HepG2 (cell line): ENCODE results near the gene SYNGR1. TPM values are rescaled to one million over a fixed set of nuclear protein-coding genes. Genes with fewer than 3 reads are reported as not detected.

ENCODE experiments used
- ATAC-seq: fragments of 200-7000 bp; cut with Tn5 transposase; 3 replicates; pipeline ENCODE4 v1.9.1; 2020; ENCODE audit warnings: mild to moderate bottlenecking, moderate library complexity
- BruUV-seq: library from RNA; stranded (reverse); fragments of 400-500 nt; replicated peaks from 2 replicates; lab custom pipeline; 2021; lab: Mats Ljungman, UMichigan
- CTCF ChIA-PET: fragments of 300-600 bp; formaldehyde crosslinking; extraction: SDS; loops from one replicate; lab custom pipeline; 2021; ENCODE audit warnings: low total read pairs, inconsistent platforms, low intra/inter-chr PET ratio; lab: Yijun Ruan, JAX
- POLR2A ChIA-PET: fragments of 350-600 bp; sonication (Branson Sonifier 250); formaldehyde crosslinking; loops from one replicate; lab custom pipeline; 2020; ENCODE audit warnings: antibody characterized with exemption, inconsistent platforms; lab: Yijun Ruan, JAX
- DNase-seq: peaks from one replicate; pipeline ENCODE4 v3.0.0-alpha.2; 2015; ENCODE audit warnings: low spot score
- FAIRE-seq: peaks from 3 replicates; lab custom pipeline; 2011; peaks lifted over from hg19 to GRCh38; lab: Jason Lieb, UNC
- H2AFZ ChIP-seq: one replicate; pipeline ENCODE4 v1.6.1; 2011; ENCODE audit warnings: low read length, inconsistent platforms
- H3K27ac ChIP-seq: fragments of 300-600 bp; 3 replicates; pipeline ENCODE4 v1.8.0; 2011; ENCODE audit warnings: mixed run types, mild to moderate bottlenecking, mixed read lengths, low read length, inconsistent platforms; ENCODE audit not compliant: insufficient read depth; ENCODE audit errors: extremely low read length
- H3K27me3 ChIP-seq, 2 experiments: fragments of 200-600 bp in 1 of 2; 2 replicates in 1 of 2; 3 replicates in 1 of 2; pipeline versions ENCODE4 v1.6.0 to v1.8.0; 2011; ENCODE audit warnings: low read length in 2 of 2, mild to moderate bottlenecking in 2 of 2, moderate library complexity in 2 of 2, inconsistent platforms in 1 of 2; ENCODE audit not compliant: insufficient read depth in 2 of 2, control insufficient read depth in 1 of 2
- H3K36me3 ChIP-seq, 2 experiments: fragments of 200-600 bp in 1 of 2; replicated peaks in 1 of 2; 2 replicates in 1 of 2; 3 replicates in 1 of 2; pipeline versions ENCODE4 v1.5.1 to v1.8.0; 2011; ENCODE audit warnings: low read length in 2 of 2, inconsistent platforms in 1 of 2; ENCODE audit not compliant: insufficient read depth in 2 of 2, control insufficient read depth in 1 of 2
- H3K4me1 ChIP-seq: 2 replicates; pipeline ENCODE4 v1.5.1; 2012; ENCODE audit warnings: low read length, inconsistent platforms; ENCODE audit not compliant: insufficient read depth
- H3K4me2 ChIP-seq: 2 replicates; pipeline ENCODE4 v1.6.0; 2011; ENCODE audit warnings: low read depth, low read length, inconsistent platforms
- H3K4me3 ChIP-seq, 3 experiments: fragments of 200-600 bp in 1 of 3; sonication (generic), shearing (Covaris generic) in 1 of 3; replicated peaks in 1 of 3; 2 replicates each; pipeline ENCODE4 v1.5.1; 2011 to 2016; ENCODE audit warnings: low read length in 3 of 3, inconsistent platforms in 2 of 3, low read depth in 2 of 3, mild to moderate bottlenecking in 2 of 3, control low read depth in 1 of 3, mixed read lengths in 1 of 3; ENCODE audit not compliant: insufficient read depth in 1 of 3
- H3K79me2 ChIP-seq: one replicate; pipeline ENCODE4 v1.6.1; 2011; ENCODE audit warnings: low read length, inconsistent platforms; ENCODE audit not compliant: insufficient read depth
- H3K9ac ChIP-seq: 2 replicates; pipeline ENCODE4 v1.6.0; 2011; ENCODE audit warnings: mild to moderate bottlenecking, low read depth, low read length, inconsistent platforms; ENCODE audit not compliant: insufficient read depth
- H3K9me3 ChIP-seq: 2 replicates; pipeline ENCODE4 v1.5.1; 2012; ENCODE audit warnings: mild to moderate bottlenecking, low read length
- H4K20me1 ChIP-seq: 2 replicates; pipeline ENCODE4 v1.6.0; 2011; ENCODE audit warnings: inconsistent platforms, mild to moderate bottlenecking, low read length, moderate library complexity; ENCODE audit not compliant: insufficient read depth
- GTF3A ChIP-seq: sonication (generic); formaldehyde crosslinking; conservative IDR thresholded peaks from 2 replicates; pipeline ENCODE4 v1.4.0; 2020; ENCODE audit warnings: mild to moderate bottlenecking, missing genetic modification reagents
- NFKBIZ ChIP-seq: IDR thresholded peaks from 2 replicates; pipeline ENCODE4 v1.6.1; 2018; ENCODE audit warnings: missing genetic modification reagents, missing compliant biosample characterization
- NFYC ChIP-seq: IDR thresholded peaks from 2 replicates; pipeline ENCODE4 v1.6.1; 2016; ENCODE audit warnings: missing genetic modification reagents, missing compliant biosample characterization
- TAF15 ChIP-seq: fragments of 200-400 bp; formaldehyde crosslinking; IDR thresholded peaks from one replicate; pipeline ENCODE4 v1.6.1; 2018; ENCODE audit warnings: mild to moderate bottlenecking, low read depth, low read length; ENCODE audit not compliant: poor library complexity, severe bottlenecking
- TBX2 ChIP-seq: sonication (generic); formaldehyde crosslinking; IDR thresholded peaks from 2 replicates; pipeline ENCODE4 v1.5.0; 2020; ENCODE audit warnings: missing genetic modification reagents, mild to moderate bottlenecking, borderline replicate concordance
- WGBS: methylation state at CpG from one replicate; pipeline ENCODE4 v1.1.6; 2017; ENCODE audit warnings: low lambda C conversion rate; 5-methylcytosine and 5-hydroxymethylcytosine counted together
- in situ Hi-C: cut with HindIII; loops from 2 replicates; pipeline ENCODE4 v1.10.0; 2017; ENCODE audit warnings: low pct_unique_long_range_greater_than_20kb; ENCODE audit not compliant: extremely low pct_ligation_motif_present
- intact Hi-C: fragments of 100-400 bp; cut with micrococcal nuclease; formaldehyde crosslinking; loops from one replicate; pipeline ENCODE4 v1.10.0; 2022; ENCODE audit not compliant: unreplicated experiment
- polyA plus RNA-seq, 8 experiments: library from polyadenylated mRNA; depleted of rRNA in 3 of 8; stranded (reverse) in 7 of 8; unstranded in 1 of 8; fragments of >200 nt; fragmentation: Illumina TruSeq in 4 of 8; extraction: Trizol in 4 of 8; gene quantifications; 2 replicates each; pipeline versions ENCODE4 v1.2.1 to v1.2.3, GENCODE V29; 2011 to 2016; ENCODE audit warnings: low read depth in 4 of 8, missing spikeins in 1 of 8, mixed read lengths in 1 of 8; ENCODE audit not compliant: insufficient read depth in 1 of 8
- total RNA-seq, 5 experiments: library from RNA; depleted of rRNA; stranded (reverse); fragments of >200 nt; fragmentation: Illumina TruSeq; extraction: Trizol; gene quantifications; 2 replicates each; pipeline ENCODE4 v1.2.3, GENCODE V29; 2016; ENCODE audit warnings: low read depth in 1 of 5
- TF ChIP-seq, protein P1 (sequence below): sonication (generic); formaldehyde crosslinking; IDR thresholded peaks from 2 replicates; pipeline ENCODE4 v1.8.0; 2022; ENCODE audit warnings: mild to moderate bottlenecking, missing genetic modification reagents, borderline replicate concordance
- TF ChIP-seq, protein P2 (sequence below): sonication (generic); formaldehyde crosslinking; IDR thresholded peaks from 2 replicates; pipeline ENCODE4 v1.5.0; 2020; ENCODE audit warnings: mild to moderate bottlenecking, missing genetic modification reagents
- TF ChIP-seq, protein P3 (sequence below): sonication (generic); formaldehyde crosslinking; IDR thresholded peaks from 2 replicates; pipeline ENCODE4 v1.5.1; 2020; ENCODE audit warnings: mild to moderate bottlenecking, missing genetic modification reagents
- TF ChIP-seq, protein P4 (sequence below): sonication (generic); formaldehyde crosslinking; IDR thresholded peaks from 2 replicates; pipeline ENCODE4 v1.5.0; 2020; ENCODE audit warnings: missing genetic modification reagents
- TF ChIP-seq, protein P5 (sequence below): sonication (generic); formaldehyde crosslinking; conservative IDR thresholded peaks from 2 replicates; pipeline ENCODE4 v1.5.0; 2020; ENCODE audit warnings: missing genetic modification reagents

The SYNGR1 gene
- total and polyA plus RNA-seq, 2 of the 13 experiments (the other 11 are each of a cell fraction or from before 2014, with no cell fraction given): 0.27 to 2.7 TPM

DNA sequence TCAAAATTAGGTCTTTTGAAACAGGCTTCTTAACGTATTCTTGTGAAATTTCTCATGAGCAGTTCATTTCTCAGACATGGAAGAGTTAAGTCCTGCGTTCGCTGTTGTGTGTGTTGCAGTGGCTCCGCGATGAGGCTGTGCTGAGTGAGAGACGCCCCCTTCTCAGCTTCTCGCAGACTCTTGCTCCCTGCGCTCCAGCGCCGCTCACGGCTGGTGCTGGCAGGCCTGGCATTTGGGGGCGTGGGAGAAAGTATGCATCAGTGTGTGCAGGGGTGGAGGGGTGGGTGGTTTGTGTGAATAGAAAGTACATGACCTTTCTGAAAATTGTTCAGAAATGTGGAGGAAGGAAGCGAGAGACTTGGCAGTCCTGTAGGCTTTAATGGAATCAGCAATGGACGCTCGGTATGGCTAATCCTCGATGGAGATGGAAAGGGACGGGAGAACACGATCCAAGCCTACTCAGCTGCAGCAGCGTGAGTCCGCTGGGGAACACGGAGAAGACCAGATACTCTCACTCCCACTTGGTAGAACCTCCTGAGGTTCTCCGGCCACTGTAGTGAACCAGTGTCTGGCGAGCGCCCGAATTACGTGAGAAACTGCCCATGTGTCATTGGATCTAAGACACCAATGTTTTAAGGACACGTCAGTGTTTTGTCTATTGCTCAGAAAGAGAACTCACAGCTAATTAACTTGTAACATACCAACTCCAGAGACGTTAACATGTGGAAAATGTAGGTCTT is 55.7 kb downstream of the SYNGR1 start:
- Histone ChIP-seq H3K9ac (no peak overlapping the region), H3K27ac (no peak overlapping the region), H3K4me2 (no peak overlapping the region), H4K20me1 (no peaks in the 10 kb centered on the region)
- no peak for DNase-seq
- ATAC-seq: no peak
- TF ChIP-seq, protein P1, sequence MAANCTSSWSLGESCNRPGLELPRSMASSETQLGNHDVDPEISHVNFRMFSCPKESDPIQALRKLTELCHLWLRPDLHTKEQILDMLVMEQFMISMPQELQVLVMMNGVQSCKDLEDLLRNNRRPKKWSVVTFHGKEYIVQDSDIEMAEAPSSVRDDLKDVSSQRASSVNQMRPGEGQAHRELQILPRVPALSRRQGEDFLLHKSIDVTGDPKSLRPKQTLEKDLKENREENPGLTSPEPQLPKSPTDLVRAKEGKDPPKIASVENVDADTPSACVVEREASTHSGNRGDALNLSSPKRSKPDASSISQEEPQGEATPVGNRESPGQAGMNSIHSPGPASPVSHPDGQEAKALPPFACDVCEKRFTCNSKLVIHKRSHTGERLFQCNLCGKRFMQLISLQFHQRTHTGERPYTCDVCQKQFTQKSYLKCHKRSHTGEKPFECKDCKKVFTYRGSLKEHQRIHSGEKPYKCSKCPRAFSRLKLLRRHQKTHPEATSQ (CRISPR knock-in tag): no peak
- TF ChIP-seq, protein P2, sequence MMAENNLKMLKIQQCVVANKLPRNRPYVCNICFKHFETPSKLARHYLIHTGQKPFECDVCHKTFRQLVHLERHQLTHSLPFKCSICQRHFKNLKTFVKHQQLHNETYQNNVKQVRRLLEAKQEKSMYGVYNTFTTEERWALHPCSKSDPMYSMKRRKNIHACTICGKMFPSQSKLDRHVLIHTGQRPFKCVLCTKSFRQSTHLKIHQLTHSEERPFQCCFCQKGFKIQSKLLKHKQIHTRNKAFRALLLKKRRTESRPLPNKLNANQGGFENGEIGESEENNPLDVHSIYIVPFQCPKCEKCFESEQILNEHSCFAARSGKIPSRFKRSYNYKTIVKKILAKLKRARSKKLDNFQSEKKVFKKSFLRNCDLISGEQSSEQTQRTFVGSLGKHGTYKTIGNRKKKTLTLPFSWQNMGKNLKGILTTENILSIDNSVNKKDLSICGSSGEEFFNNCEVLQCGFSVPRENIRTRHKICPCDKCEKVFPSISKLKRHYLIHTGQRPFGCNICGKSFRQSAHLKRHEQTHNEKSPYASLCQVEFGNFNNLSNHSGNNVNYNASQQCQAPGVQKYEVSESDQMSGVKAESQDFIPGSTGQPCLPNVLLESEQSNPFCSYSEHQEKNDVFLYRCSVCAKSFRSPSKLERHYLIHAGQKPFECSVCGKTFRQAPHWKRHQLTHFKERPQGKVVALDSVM (CRISPR knock-in tag): no peak
- TF ChIP-seq GTF3A (CRISPR knock-in tag) (no peak), NFKBIZ (CRISPR knock-in tag) (no peak), NFYC (no peak), TAF15 (no peak), TBX2 (no peak)
- TF ChIP-seq, protein P3, sequence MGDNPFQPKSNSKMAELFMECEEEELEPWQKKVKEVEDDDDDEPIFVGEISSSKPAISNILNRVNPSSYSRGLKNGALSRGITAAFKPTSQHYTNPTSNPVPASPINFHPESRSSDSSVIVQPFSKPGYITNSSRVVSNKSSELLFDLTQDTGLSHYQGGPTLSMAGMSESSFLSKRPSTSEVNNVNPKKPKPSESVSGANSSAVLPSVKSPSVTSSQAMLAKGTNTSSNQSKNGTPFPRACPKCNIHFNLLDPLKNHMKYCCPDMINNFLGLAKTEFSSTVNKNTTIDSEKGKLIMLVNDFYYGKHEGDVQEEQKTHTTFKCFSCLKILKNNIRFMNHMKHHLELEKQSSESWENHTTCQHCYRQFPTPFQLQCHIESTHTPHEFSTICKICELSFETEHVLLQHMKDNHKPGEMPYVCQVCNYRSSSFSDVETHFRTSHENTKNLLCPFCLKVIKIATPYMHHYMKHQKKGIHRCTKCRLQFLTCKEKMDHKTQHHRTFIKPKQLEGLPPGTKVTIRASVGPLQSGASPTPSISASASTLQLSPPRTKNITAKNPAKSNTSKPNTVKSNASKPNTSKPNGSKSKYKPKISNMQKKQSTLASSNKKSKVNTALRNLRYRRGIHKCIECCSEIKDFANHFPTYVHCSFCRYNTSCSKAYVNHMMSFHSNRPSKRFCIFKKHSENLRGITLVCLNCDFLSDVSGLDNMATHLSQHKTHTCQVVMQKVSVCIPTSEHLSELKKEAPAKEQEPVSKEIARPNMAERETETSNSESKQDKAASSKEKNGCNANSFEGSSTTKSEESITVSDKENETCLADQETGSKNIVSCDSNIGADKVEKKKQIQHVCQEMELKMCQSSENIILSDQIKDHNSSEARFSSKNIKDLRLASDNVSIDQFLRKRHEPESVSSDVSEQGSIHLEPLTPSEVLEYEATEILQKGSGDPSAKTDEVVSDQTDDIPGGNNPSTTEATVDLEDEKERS (CRISPR knock-in tag): no peak
- TF ChIP-seq, protein P4, sequence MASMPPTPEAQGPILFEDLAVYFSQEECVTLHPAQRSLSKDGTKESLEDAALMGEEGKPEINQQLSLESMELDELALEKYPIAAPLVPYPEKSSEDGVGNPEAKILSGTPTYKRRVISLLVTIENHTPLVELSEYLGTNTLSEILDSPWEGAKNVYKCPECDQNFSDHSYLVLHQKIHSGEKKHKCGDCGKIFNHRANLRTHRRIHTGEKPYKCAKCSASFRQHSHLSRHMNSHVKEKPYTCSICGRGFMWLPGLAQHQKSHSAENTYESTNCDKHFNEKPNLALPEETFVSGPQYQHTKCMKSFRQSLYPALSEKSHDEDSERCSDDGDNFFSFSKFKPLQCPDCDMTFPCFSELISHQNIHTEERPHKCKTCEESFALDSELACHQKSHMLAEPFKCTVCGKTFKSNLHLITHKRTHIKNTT (CRISPR knock-in tag): no peak
- TF ChIP-seq, protein P5, sequence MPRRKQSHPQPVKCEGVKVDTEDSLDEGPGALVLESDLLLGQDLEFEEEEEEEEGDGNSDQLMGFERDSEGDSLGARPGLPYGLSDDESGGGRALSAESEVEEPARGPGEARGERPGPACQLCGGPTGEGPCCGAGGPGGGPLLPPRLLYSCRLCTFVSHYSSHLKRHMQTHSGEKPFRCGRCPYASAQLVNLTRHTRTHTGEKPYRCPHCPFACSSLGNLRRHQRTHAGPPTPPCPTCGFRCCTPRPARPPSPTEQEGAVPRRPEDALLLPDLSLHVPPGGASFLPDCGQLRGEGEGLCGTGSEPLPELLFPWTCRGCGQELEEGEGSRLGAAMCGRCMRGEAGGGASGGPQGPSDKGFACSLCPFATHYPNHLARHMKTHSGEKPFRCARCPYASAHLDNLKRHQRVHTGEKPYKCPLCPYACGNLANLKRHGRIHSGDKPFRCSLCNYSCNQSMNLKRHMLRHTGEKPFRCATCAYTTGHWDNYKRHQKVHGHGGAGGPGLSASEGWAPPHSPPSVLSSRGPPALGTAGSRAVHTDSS (CRISPR knock-in tag): no peak
- TF ChIP-seq, all 625 proteins: peak for 0
- ChIA-PET POLR2A (no interaction called here), CTCF (no interaction called here)
- Histone ChIP-seq H3K9me3 (no peaks in the 10 kb centered on the region), H2AFZ (no peak overlapping the region), H3K27me3 (no peaks in the 10 kb centered on the region), H3K4me3 (no peak overlapping the region), H3K4me1 (peaks cover 13% of the 10 kb centered on the region), H3K79me2 (peaks cover 7% of the 10 kb centered on the region), H3K36me3 (peaks cover 0 to 5% of the 10 kb centered on the region in 2 experiments; a peak in 2 of 5 replicates)
- WGBS: 97% methylated on average over 28 of the region's 28 CpGs
- in situ Hi-C loops: no loop called here
- intact Hi-C loops: no loop called here
- BruUV-seq: no TSS peak
- FAIRE-seq: no peak
